Sigmoid colon (tissue), 7 donors: ENCODE measurements around the gene SEH1L. TPM values are rescaled to one million over a fixed set of nuclear protein-coding genes. Genes with fewer than 3 reads are reported as not detected.

Source experiments
- DNase-seq: peaks from one replicate; pipeline ENCODE4 v3.0.0-alpha.2; 2019
- H3K27ac ChIP-seq, 4 donors: fragments of 200-600 bp; sonication (generic); one replicate each; pipeline ENCODE4 v1.5.1; 2016 to 2019; ENCODE audit warnings: mild to moderate bottlenecking in 1 of 4
- H3K27me3 ChIP-seq, 3 donors: fragments of 200-600 bp; sonication (generic); one replicate each; pipeline ENCODE4 v1.5.1; 2019; ENCODE audit warnings: mild to moderate bottlenecking in 1 of 3
- H3K36me3 ChIP-seq, 4 donors: fragments of 200-600 bp; sonication (generic); one replicate each; pipeline ENCODE4 v1.5.1; 2016 to 2019
- H3K4me1 ChIP-seq, 4 donors: fragments of 200-600 bp; sonication (generic); one replicate each; pipeline ENCODE4 v1.5.1; 2017 to 2019
- H3K4me3 ChIP-seq, 4 donors: fragments of 200-600 bp; sonication (generic); one replicate each; pipeline ENCODE4 v1.5.1; 2017 to 2019; ENCODE audit warnings: mild to moderate bottlenecking in 2 of 4, moderate library complexity in 1 of 4
- H3K9me3 ChIP-seq, 4 donors: fragments of 200-600 bp in 3 of 4; sonication (generic) in 3 of 4; one replicate each; pipeline versions ENCODE4 v1.5.1 to v1.6.1; 2013 to 2019
- CTCF ChIP-seq, 4 experiments: fragments of 450-650 bp in 3 of 4; fragments of 200-600 bp in 1 of 4; IDR thresholded peaks; one replicate each; pipeline ENCODE4 v1.5.1; 2016 to 2019; ENCODE audit warnings: antibody characterized with exemption in 4 of 4, mild to moderate bottlenecking in 3 of 4, moderate library complexity in 2 of 4
- EP300 ChIP-seq, 4 donors: sonication (generic); formaldehyde crosslinking; IDR thresholded peaks; one replicate each; pipeline ENCODE4 v1.6.1; 2017; ENCODE audit warnings: antibody characterized with exemption in 4 of 4
- POLR2A ChIP-seq, 2 donors: fragments of 450-650 bp; IDR thresholded peaks; one replicate each; pipeline ENCODE4 v1.6.1; 2016; ENCODE audit warnings: antibody characterized with exemption in 2 of 2, mild to moderate bottlenecking in 2 of 2, moderate library complexity in 2 of 2
- POLR2AphosphoS5 ChIP-seq, 4 donors: sonication (generic); formaldehyde crosslinking; IDR thresholded peaks; one replicate each; pipeline ENCODE4 v1.6.1; 2017; ENCODE audit warnings: antibody characterized with exemption in 4 of 4
- WGBS, 2 donors: extraction: QIAGEN DNeasy Blood & Tissue Kit; methylation state at CpG; one replicate each; pipeline ENCODE4 v1.1.7; 2013; 5-methylcytosine and 5-hydroxymethylcytosine counted together
- intact Hi-C: fragments of 100-400 bp; cut with DNase I; formaldehyde crosslinking; loops from one replicate; pipeline ENCODE4 v1.15.1; 2023
- polyA plus RNA-seq, 3 donors: library from polyadenylated mRNA; stranded (reverse); fragments of 200-250 nt; gene quantifications; one replicate each; pipeline ENCODE4 v1.2.3, GENCODE V29; 2013
- total RNA-seq, 4 donors: library from RNA; depleted of rRNA; stranded (reverse); fragments of >200 nt; gene quantifications; one replicate each; pipeline ENCODE4 v1.1.0, GENCODE V29; 2016
- donor health status: healthy with polysubstance abuse.
- donor health status: Bipolar disorder and iron deficiency.
- donor health status: healthy.

Gene SEH1L
- total and polyA plus RNA-seq, 7 donors, result 15.3 to 38.1 (median 16.3) TPM

GRCh38 chr18:13035249-13035914, 87.6 kb downstream of the SEH1L start:
- H3K4me3 ChIP-seq, result no peak overlapping the region
- no peaks in the 10 kb centered on the region for H3K9me3 ChIP-seq
- no peak for DNase-seq
- peaks cover 0 to 30% (median 8%) of the 10 kb centered on the region in 4 donors for H3K36me3 ChIP-seq
- H3K27ac ChIP-seq, result no peak overlapping the region
- no peaks in the 10 kb centered on the region for H3K4me1 ChIP-seq
- intact Hi-C loops, result no loop called here
- TF ChIP-seq POLR2A (IDR thresholded peaks at IDR 0.05) (no peak), EP300 (IDR thresholded peaks at IDR 0.05) (no peak), POLR2AphosphoS5 (IDR thresholded peaks at IDR 0.05) (no peak), CTCF (IDR thresholded peaks at IDR 0.05) (no peak)
- WGBS, 2 donors, result 94 to 96% methylated on average over 7 of the region's 7 CpGs
- H3K27me3 ChIP-seq, result no peaks in the 10 kb centered on the region

- intact Hi-C loops, result no loop called here
- H3K4me3 ChIP-seq, result no peak overlapping the region
Measured at GRCh38 chr18:13036622-13037320, 89.0 kb downstream of the SEH1L start.

More at GRCh38 chr18:13036622-13037320, 89.0 kb downstream of the SEH1L start:
- H3K4me1 ChIP-seq, result no peaks in the 10 kb centered on the region
- DNase-seq, result no peak
- no peak for TF ChIP-seq POLR2A (IDR thresholded peaks at IDR 0.05)
- no peak for TF ChIP-seq EP300 (IDR thresholded peaks at IDR 0.05)
- TF ChIP-seq CTCF (IDR thresholded peaks at IDR 0.05), result no peak
- no peak for TF ChIP-seq POLR2AphosphoS5 (IDR thresholded peaks at IDR 0.05)
- H3K9me3 ChIP-seq, result no peaks in the 10 kb centered on the region
- no peak overlapping the region for H3K27ac ChIP-seq
- no peaks in the 10 kb centered on the region for H3K27me3 ChIP-seq
- H3K36me3 ChIP-seq, result peaks cover 0 to 32% (median 3%) of the 10 kb centered on the region in 4 donors
- WGBS, 2 donors, result 83 to 94% methylated on average over 7 of the region's 7 CpGs

Other genes with a start within 250 kb of the SEH1L start
- gene CEP76, start 245.3 kb upstream of the SEH1L start, total RNA-seq, result 1 to 10 TPM; 5.8 to 9.1 (median 8.1) TPM
- 1 to 10 TPM; 2.4 to 4.9 (median 4.0) TPM for gene CEP76, start 245.3 kb upstream of the SEH1L start, polyA plus RNA-seq
- 100 to 1,000 TPM in 1 of 4 donors, 10 to 100 TPM in 3; 85.1 to 100 (median 92.4) TPM for gene PSMG2, start 245.0 kb upstream of the SEH1L start, total RNA-seq
- 100 to 1,000 TPM in 1 of 3 donors, 10 to 100 TPM in 2; 78.1 to 105 (median 90.7) TPM for gene PSMG2, start 245.0 kb upstream of the SEH1L start, polyA plus RNA-seq
- 10 to 100 TPM; 20.0 to 31.0 (median 21.0) TPM for gene PTPN2, start 63.8 kb upstream of the SEH1L start, total RNA-seq
- gene PTPN2, start 63.8 kb upstream of the SEH1L start, polyA plus RNA-seq, result 10 to 100 TPM; 31.4 to 43.1 (median 42.6) TPM
- 10 to 100 TPM; 19.8 to 30.4 (median 25.4) TPM for gene CEP192, start 43.4 kb downstream of the SEH1L start, total RNA-seq
- 10 to 100 TPM in 2 of 3 donors, 1 to 10 TPM in 1; 4.6 to 13.8 (median 12.6) TPM for gene CEP192, start 43.4 kb downstream of the SEH1L start, polyA plus RNA-seq